Activated CD8-positive, alpha-beta memory T cell treated with anti-CD3 and anti-CD28 coated beads, Interleukin-2, amount 10 ng/mL, durations not matched to agents 7 days and 5 days (primary cell): ENCODE data around the gene TMTC2. TPM values are rescaled to one million over a fixed set of nuclear protein-coding genes. Genes with fewer than 3 reads are reported as not detected.

Source experiments
- ATAC-seq: fragments of 150-1000 bp; cut with Tn5 transposase; one replicate; pipeline ENCODE4 v1.10.0; 2021; ENCODE audit warnings: moderate library complexity
- CTCF ChIA-PET: fragments of 350-600 bp; sonication (Branson Sonifier 250); formaldehyde crosslinking; loops from one replicate; lab custom pipeline; 2021; ENCODE audit warnings: antibody characterized with exemption; lab: Charles Lee
- DNase-seq: peaks from one replicate; pipeline ENCODE4 v3.0.0-alpha.2; 2020
- H3K27ac Mint-ChIP-seq: one replicate; pipeline ENCODE4 v1.8.0; 2021; ENCODE audit warnings: mild to moderate bottlenecking, mixed read lengths
- H3K27me3 Mint-ChIP-seq: one replicate; pipeline ENCODE4 v1.8.0; 2021; ENCODE audit warnings: mixed read lengths
- H3K36me3 Mint-ChIP-seq: one replicate; pipeline ENCODE4 v1.8.0; 2021; ENCODE audit warnings: mild to moderate bottlenecking, mixed read lengths
- H3K4me1 Mint-ChIP-seq: one replicate; pipeline ENCODE4 v1.8.0; 2021; ENCODE audit warnings: mixed read lengths
- H3K4me3 Mint-ChIP-seq: one replicate; pipeline ENCODE4 v1.8.0; 2021; ENCODE audit warnings: mild to moderate bottlenecking, moderate library complexity, mixed read lengths
- H3K9me3 Mint-ChIP-seq: one replicate; pipeline ENCODE4 v1.8.0; 2022; ENCODE audit warnings: low read depth, mixed read lengths
- total RNA-seq, 2 experiments: library from RNA; stranded (reverse); gene quantifications; one replicate each; pipeline ENCODE4 v1.2.3, GENCODE V29; 2021

Gene TMTC2
- total RNA-seq, 2 experiments from 2014 or later, result 3.3 to 4.5 TPM

- CTCF ChIA-PET, result no interaction called here
- Mint-ChIP-seq H3K36me3 (peaks cover 6% of the 10 kb centered on the region), H3K27ac (no peak overlapping the region), H3K4me3 (no peak overlapping the region), H3K9me3 (no peaks in the 10 kb centered on the region), H3K4me1 (peaks cover 8% of the 10 kb centered on the region), H3K27me3 (no peaks in the 10 kb centered on the region)
- no peak for DNase-seq
- ATAC-seq, result no peak
Observed at GRCh38 chr12:82721726-82722125, 35.0 kb downstream of the TMTC2 start.

- H3K27ac Mint-ChIP-seq, result no peak overlapping the region
- peaks cover 8% of the 10 kb centered on the region for H3K4me1 Mint-ChIP-seq
- H3K4me3 Mint-ChIP-seq, result no peak overlapping the region
- CTCF ChIA-PET, result no interaction called here
- H3K27me3 Mint-ChIP-seq, result no peaks in the 10 kb centered on the region
- H3K36me3 Mint-ChIP-seq, result peaks cover 6% of the 10 kb centered on the region
- no peaks in the 10 kb centered on the region for H3K9me3 Mint-ChIP-seq
- no peak for ATAC-seq
- no peak for DNase-seq
Observed at GRCh38 chr12:82723093-82723492, 36.4 kb downstream of the TMTC2 start.

GRCh38 chr12:82723891-82724290 lies 37.2 kb downstream of the TMTC2 start:
- no peak for DNase-seq
- Mint-ChIP-seq H3K4me3 (no peak overlapping the region), H3K36me3 (peaks cover 6% of the 10 kb centered on the region), H3K4me1 (peaks cover 8% of the 10 kb centered on the region), H3K27ac (no peak overlapping the region), H3K9me3 (no peaks in the 10 kb centered on the region), H3K27me3 (no peaks in the 10 kb centered on the region)
- CTCF ChIA-PET, result no interaction called here
- ATAC-seq, result no peak

- Mint-ChIP-seq H3K4me3 (no peak overlapping the region), H3K4me1 (peaks cover 8% of the 10 kb centered on the region), H3K36me3 (peaks cover 8% of the 10 kb centered on the region), H3K27ac (no peak overlapping the region), H3K27me3 (no peaks in the 10 kb centered on the region), H3K9me3 (no peaks in the 10 kb centered on the region)
- CTCF ChIA-PET, result no interaction called here
- DNase-seq (no peak), ATAC-seq (no peak)
Observed at GRCh38 chr12:82725741-82726140, 39.0 kb downstream of the TMTC2 start.

GRCh38 chr12:82727886-82728285 lies 41.2 kb downstream of the TMTC2 start:
- no peak overlapping the region for H3K4me3 Mint-ChIP-seq
- H3K9me3 Mint-ChIP-seq, result no peaks in the 10 kb centered on the region
- H3K4me1 Mint-ChIP-seq, result peaks cover 5% of the 10 kb centered on the region
- DNase-seq (no peak), ATAC-seq (no peak)
- H3K36me3 Mint-ChIP-seq, result peaks cover 4% of the 10 kb centered on the region
- H3K27ac Mint-ChIP-seq, result no peak overlapping the region
- CTCF ChIA-PET, result no interaction called here
- H3K27me3 Mint-ChIP-seq, result no peaks in the 10 kb centered on the region

GRCh38 chr12:82728710-82729109 lies 42.0 kb downstream of the TMTC2 start:
- Mint-ChIP-seq H3K4me1 (no peaks in the 10 kb centered on the region), H3K27me3 (no peaks in the 10 kb centered on the region), H3K4me3 (no peak overlapping the region), H3K27ac (no peak overlapping the region), H3K36me3 (peaks cover 4% of the 10 kb centered on the region), H3K9me3 (no peaks in the 10 kb centered on the region)
- ATAC-seq (no peak), DNase-seq (no peak)
- CTCF ChIA-PET, result no interaction called here

GRCh38 chr12:82730953-82731459 lies 44.3 kb downstream of the TMTC2 start:
- CTCF ChIA-PET, result no interaction called here
- no peak overlapping the region for H3K27ac Mint-ChIP-seq
- no peaks in the 10 kb centered on the region for H3K9me3 Mint-ChIP-seq
- DNase-seq (no peak), ATAC-seq (no peak)
- H3K27me3 Mint-ChIP-seq, result no peaks in the 10 kb centered on the region
- H3K36me3 Mint-ChIP-seq, result peaks cover 4% of the 10 kb centered on the region
- H3K4me3 Mint-ChIP-seq, result no peak overlapping the region
- H3K4me1 Mint-ChIP-seq, result no peaks in the 10 kb centered on the region

- no peaks in the 10 kb centered on the region for H3K27me3 Mint-ChIP-seq
- no peak overlapping the region for H3K4me3 Mint-ChIP-seq
- H3K27ac Mint-ChIP-seq, result no peak overlapping the region
- H3K4me1 Mint-ChIP-seq, result no peaks in the 10 kb centered on the region
- H3K9me3 Mint-ChIP-seq, result no peaks in the 10 kb centered on the region
- H3K36me3 Mint-ChIP-seq, result peaks cover 3% of the 10 kb centered on the region
- ATAC-seq (no peak), DNase-seq (no peak)
- CTCF ChIA-PET, result no interaction called here
Observed at GRCh38 chr12:82740129-82741000, 53.7 kb downstream of the TMTC2 start.

GRCh38 chr12:82745063-82745674 lies 58.5 kb downstream of the TMTC2 start:
- no peaks in the 10 kb centered on the region for H3K9me3 Mint-ChIP-seq
- H3K27ac Mint-ChIP-seq, result no peak overlapping the region
- peaks cover 2% of the 10 kb centered on the region for H3K36me3 Mint-ChIP-seq
- no peak overlapping the region for H3K4me3 Mint-ChIP-seq
- CTCF ChIA-PET, result no interaction called here
- DNase-seq (no peak), ATAC-seq (no peak)
- no peaks in the 10 kb centered on the region for H3K4me1 Mint-ChIP-seq
- H3K27me3 Mint-ChIP-seq, result no peaks in the 10 kb centered on the region

- H3K4me3 Mint-ChIP-seq, result no peak overlapping the region
- H3K36me3 Mint-ChIP-seq, result peaks cover 2% of the 10 kb centered on the region
- DNase-seq, result no peak
- no peaks in the 10 kb centered on the region for H3K27me3 Mint-ChIP-seq
- no peaks in the 10 kb centered on the region for H3K4me1 Mint-ChIP-seq
- CTCF ChIA-PET, result no interaction called here
- no peak for ATAC-seq
- no peak overlapping the region for H3K27ac Mint-ChIP-seq
- no peaks in the 10 kb centered on the region for H3K9me3 Mint-ChIP-seq
Observed at GRCh38 chr12:82745807-82746206, 59.1 kb downstream of the TMTC2 start.

GRCh38 chr12:82746668-82747067 lies 60.0 kb downstream of the TMTC2 start:
- Mint-ChIP-seq H3K9me3 (no peaks in the 10 kb centered on the region), H3K4me3 (no peak overlapping the region), H3K27ac (no peak overlapping the region), H3K4me1 (no peaks in the 10 kb centered on the region), H3K36me3 (peaks cover 2% of the 10 kb centered on the region), H3K27me3 (no peaks in the 10 kb centered on the region)
- no peak for DNase-seq
- CTCF ChIA-PET, result no interaction called here
- no peak for ATAC-seq

- Mint-ChIP-seq H3K9me3 (no peaks in the 10 kb centered on the region), H3K36me3 (no peaks in the 10 kb centered on the region), H3K4me3 (no peak overlapping the region), H3K27me3 (no peaks in the 10 kb centered on the region), H3K27ac (no peak overlapping the region), H3K4me1 (no peaks in the 10 kb centered on the region)
- ATAC-seq (no peak), DNase-seq (no peak)
- CTCF ChIA-PET, result interaction anchor here (1.0 kb wide), 1 partner anchor 32 kb away, joined by 3 read pairs; no protein-coding TSS in a partner anchor
Observed at GRCh38 chr12:82749015-82749414, 62.3 kb downstream of the TMTC2 start.

GRCh38 chr12:82754856-82755255 lies 68.2 kb downstream of the TMTC2 start:
- Mint-ChIP-seq H3K27me3 (no peaks in the 10 kb centered on the region), H3K36me3 (no peaks in the 10 kb centered on the region), H3K9me3 (no peaks in the 10 kb centered on the region), H3K4me3 (no peak overlapping the region), H3K4me1 (no peaks in the 10 kb centered on the region), H3K27ac (no peak overlapping the region)
- CTCF ChIA-PET, result interaction anchor here (1.4 kb wide), 1 partner anchor 9 kb away, joined by 3 read pairs; no protein-coding TSS in a partner anchor
- DNase-seq (no peak), ATAC-seq (no peak)

GRCh38 chr12:82756303-82756702 lies 69.6 kb downstream of the TMTC2 start:
- CTCF ChIA-PET, result no interaction called here
- DNase-seq, result no peak
- ATAC-seq, result no peak
- H3K9me3 Mint-ChIP-seq, result no peaks in the 10 kb centered on the region
- no peaks in the 10 kb centered on the region for H3K27me3 Mint-ChIP-seq
- no peaks in the 10 kb centered on the region for H3K36me3 Mint-ChIP-seq
- H3K4me3 Mint-ChIP-seq, result no peak overlapping the region
- H3K4me1 Mint-ChIP-seq, result no peaks in the 10 kb centered on the region
- no peak overlapping the region for H3K27ac Mint-ChIP-seq
